ENCODE results near the gene DTWD2. TPM values are rescaled to one million over a fixed set of nuclear protein-coding genes. Genes with fewer than 3 reads are reported as not detected.
"Not testable (repeated sequence)": the region's sequence is repeated elsewhere in the genome, so short reads cannot be mapped to it uniquely, and the experiment has no call there.

The DTWD2 gene
- total RNA-seq, 1 donor from 2014 or later = 4.4 TPM

GRCh38 chr5:119011186-119011585, 22.8 kb upstream of the DTWD2 start:
- Mint-ChIP-seq H3K36me3 (no peaks in the 10 kb centered on the region), H3K4me3 (no peak overlapping the region), H3K4me1 (ENCODE audit: unreplicated experiment) (no peaks in the 10 kb centered on the region), H3K27ac (no peak overlapping the region), H3K9me3 (no peaks in the 10 kb centered on the region), H3K27me3 (no peaks in the 10 kb centered on the region)
- DNase-seq (ENCODE audit: extremely low spot score, unreplicated experiment) = no peak
- TF ChIP-seq CTCF (conservative IDR thresholded peaks at IDR 0.05) = no peak

GRCh38 chr5:119010206-119010605, 21.9 kb upstream of the DTWD2 start:
- TF ChIP-seq CTCF (conservative IDR thresholded peaks at IDR 0.05) = no peak
- no peak for DNase-seq (ENCODE audit: extremely low spot score, unreplicated experiment)
- no peaks in the 10 kb centered on the region for H3K4me1 Mint-ChIP-seq (ENCODE audit: unreplicated experiment)
- no peak overlapping the region for H3K27ac Mint-ChIP-seq
- no peak overlapping the region for H3K4me3 Mint-ChIP-seq
- no peaks in the 10 kb centered on the region for H3K9me3 Mint-ChIP-seq
- no peaks in the 10 kb centered on the region for H3K27me3 Mint-ChIP-seq
- H3K36me3 Mint-ChIP-seq = no peaks in the 10 kb centered on the region

- no peaks in the 10 kb centered on the region for H3K4me1 Mint-ChIP-seq (ENCODE audit: unreplicated experiment)
Observed at GRCh38 chr5:119009131-119009530, 20.8 kb upstream of the DTWD2 start.

DNA sequence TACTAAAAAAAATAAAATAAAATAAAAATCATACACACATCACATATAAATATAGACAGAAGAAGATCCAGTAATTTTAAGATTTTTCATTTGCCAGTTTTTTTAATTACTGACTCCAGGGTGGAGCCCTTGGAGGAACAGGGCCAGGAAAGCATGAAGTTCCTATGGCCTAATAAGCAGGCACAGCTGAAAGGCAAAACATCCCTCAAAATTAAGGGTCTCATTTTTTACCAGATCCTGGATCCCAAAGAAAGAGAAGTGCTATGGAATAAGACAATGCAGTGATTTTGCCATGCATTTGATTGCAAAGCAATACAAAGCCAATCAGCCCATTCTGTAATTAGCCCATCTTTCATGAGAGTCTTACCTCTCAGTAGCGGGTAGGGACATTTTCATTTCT, 11.3 kb upstream of the DTWD2 start:
- no peaks in the 10 kb centered on the region for H3K4me1 Mint-ChIP-seq (ENCODE audit: unreplicated experiment)
- TF ChIP-seq CTCF (conservative IDR thresholded peaks at IDR 0.05) = no peak
- no peaks in the 10 kb centered on the region for H3K27me3 Mint-ChIP-seq
- H3K4me3 Mint-ChIP-seq = no peak overlapping the region
- no peaks in the 10 kb centered on the region for H3K36me3 Mint-ChIP-seq
- no peak for DNase-seq (ENCODE audit: extremely low spot score, unreplicated experiment)
- H3K27ac Mint-ChIP-seq = no peak overlapping the region
- peaks cover 7% of the 10 kb centered on the region for H3K9me3 Mint-ChIP-seq

More at GRCh38 chr5:119009131-119009530, 20.8 kb upstream of the DTWD2 start:
- TF ChIP-seq CTCF (conservative IDR thresholded peaks at IDR 0.05) = no peak
- H3K4me3 Mint-ChIP-seq = no peak overlapping the region
- no peaks in the 10 kb centered on the region for H3K27me3 Mint-ChIP-seq
- no peaks in the 10 kb centered on the region for H3K36me3 Mint-ChIP-seq
- no peak overlapping the region for H3K27ac Mint-ChIP-seq
- no peak for DNase-seq (ENCODE audit: extremely low spot score, unreplicated experiment)
- H3K9me3 Mint-ChIP-seq = no peaks in the 10 kb centered on the region

GRCh38 chr5:118998861-118999260, 10.5 kb upstream of the DTWD2 start:
- H3K9me3 Mint-ChIP-seq; H3K36me3 Mint-ChIP-seq; H3K27ac Mint-ChIP-seq; H3K27me3 Mint-ChIP-seq; H3K4me3 Mint-ChIP-seq; H3K4me1 Mint-ChIP-seq (ENCODE audit: unreplicated experiment); DNase-seq (ENCODE audit: extremely low spot score, unreplicated experiment): not testable (repeated sequence)

DNA sequence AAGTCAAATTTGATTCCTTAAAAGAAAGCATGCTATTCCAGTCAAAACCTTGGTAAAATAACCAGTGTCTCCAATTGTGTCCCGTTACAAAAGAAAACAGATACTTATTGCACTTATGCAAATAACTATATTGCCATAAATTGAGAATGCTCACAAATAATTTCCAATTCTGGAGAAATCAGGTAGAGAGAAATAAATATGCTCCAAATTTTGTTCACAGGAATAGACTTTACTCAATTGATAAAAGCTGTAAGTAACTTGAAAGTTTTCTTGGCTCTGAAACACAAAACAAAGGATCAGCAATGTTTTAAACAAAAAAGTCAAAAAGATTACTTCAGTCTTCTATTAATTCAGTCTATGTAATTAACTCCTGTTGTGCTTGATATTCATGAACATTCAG, 7.8 kb upstream of the DTWD2 start:
- no peaks in the 10 kb centered on the region for H3K4me1 Mint-ChIP-seq (ENCODE audit: unreplicated experiment)
- H3K27ac Mint-ChIP-seq = no peak overlapping the region
- peaks cover 7% of the 10 kb centered on the region for H3K9me3 Mint-ChIP-seq
- DNase-seq (ENCODE audit: extremely low spot score, unreplicated experiment) = no peak
- no peak overlapping the region for H3K4me3 Mint-ChIP-seq
- no peaks in the 10 kb centered on the region for H3K36me3 Mint-ChIP-seq
- no peaks in the 10 kb centered on the region for H3K27me3 Mint-ChIP-seq
- no peak for TF ChIP-seq CTCF (conservative IDR thresholded peaks at IDR 0.05)

Measured in type B pancreatic cell (in vitro differentiated cells).